GM23338 (cell line): ENCODE data around the gene CMPK1. TPM values are rescaled to one million over a fixed set of nuclear protein-coding genes. Genes with fewer than 3 reads are reported as not detected.

Source experiments
- ETS1 ChIP-seq: IDR thresholded peaks from 2 replicates; pipeline ENCODE4 v1.6.1; 2016; ENCODE audit warnings: antibody characterized with exemption
- STAT1 ChIP-seq: IDR thresholded peaks from one replicate; pipeline ENCODE4 v1.6.1; 2016; ENCODE audit warnings: antibody characterized with exemption; ENCODE audit not compliant: unreplicated experiment
- ZNF331 ChIP-seq: fragments of 250-450 bp; sonication (Bioruptor Pico); IDR thresholded peaks from 2 replicates; pipeline ENCODE4 v1.5.0; 2020; ENCODE audit warnings: low read depth, mild to moderate bottlenecking, moderate library complexity
- ZNF462 ChIP-seq: fragments of 250-450 bp; sonication (Bioruptor Pico); IDR thresholded peaks from 2 replicates; pipeline ENCODE4 v1.5.0; 2020; ENCODE audit warnings: mild to moderate bottlenecking, moderate library complexity
- polyA plus RNA-seq: library from polyadenylated mRNA; unstranded; fragments of >200 nt; fragmentation: Nextera tagmentation; extraction: Ambion mirVana; gene quantifications from 2 replicates; pipeline ENCODE4 v1.2.1, GENCODE V29; 2016
- total RNA-seq: library from RNA; depleted of rRNA; stranded (reverse); fragments of >200 nt; shearing (Covaris generic); gene quantifications from 2 replicates; pipeline ENCODE4 v1.2.3, GENCODE V29; 2014
- TF ChIP-seq, protein P1 (sequence below): IDR thresholded peaks from one replicate; pipeline ENCODE4 v1.6.1; 2018; ENCODE audit warnings: antibody characterized with exemption; ENCODE audit not compliant: unreplicated experiment

Gene CMPK1
- total and polyA plus RNA-seq, 2 experiments from 2014 or later, result 22.8 to 28.6 TPM

- TF ChIP-seq ZNF462 (CRISPR knock-in tag), result no peak
- TF ChIP-seq, protein P1, sequence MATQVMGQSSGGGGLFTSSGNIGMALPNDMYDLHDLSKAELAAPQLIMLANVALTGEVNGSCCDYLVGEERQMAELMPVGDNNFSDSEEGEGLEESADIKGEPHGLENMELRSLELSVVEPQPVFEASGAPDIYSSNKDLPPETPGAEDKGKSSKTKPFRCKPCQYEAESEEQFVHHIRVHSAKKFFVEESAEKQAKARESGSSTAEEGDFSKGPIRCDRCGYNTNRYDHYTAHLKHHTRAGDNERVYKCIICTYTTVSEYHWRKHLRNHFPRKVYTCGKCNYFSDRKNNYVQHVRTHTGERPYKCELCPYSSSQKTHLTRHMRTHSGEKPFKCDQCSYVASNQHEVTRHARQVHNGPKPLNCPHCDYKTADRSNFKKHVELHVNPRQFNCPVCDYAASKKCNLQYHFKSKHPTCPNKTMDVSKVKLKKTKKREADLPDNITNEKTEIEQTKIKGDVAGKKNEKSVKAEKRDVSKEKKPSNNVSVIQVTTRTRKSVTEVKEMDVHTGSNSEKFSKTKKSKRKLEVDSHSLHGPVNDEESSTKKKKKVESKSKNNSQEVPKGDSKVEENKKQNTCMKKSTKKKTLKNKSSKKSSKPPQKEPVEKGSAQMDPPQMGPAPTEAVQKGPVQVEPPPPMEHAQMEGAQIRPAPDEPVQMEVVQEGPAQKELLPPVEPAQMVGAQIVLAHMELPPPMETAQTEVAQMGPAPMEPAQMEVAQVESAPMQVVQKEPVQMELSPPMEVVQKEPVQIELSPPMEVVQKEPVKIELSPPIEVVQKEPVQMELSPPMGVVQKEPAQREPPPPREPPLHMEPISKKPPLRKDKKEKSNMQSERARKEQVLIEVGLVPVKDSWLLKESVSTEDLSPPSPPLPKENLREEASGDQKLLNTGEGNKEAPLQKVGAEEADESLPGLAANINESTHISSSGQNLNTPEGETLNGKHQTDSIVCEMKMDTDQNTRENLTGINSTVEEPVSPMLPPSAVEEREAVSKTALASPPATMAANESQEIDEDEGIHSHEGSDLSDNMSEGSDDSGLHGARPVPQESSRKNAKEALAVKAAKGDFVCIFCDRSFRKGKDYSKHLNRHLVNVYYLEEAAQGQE, result no peak
- TF ChIP-seq ZNF331, result no peak
- no peak for TF ChIP-seq STAT1
- TF ChIP-seq ETS1, result no peak
Measured at GRCh38 chr1:47384083-47384482, 50.5 kb downstream of the CMPK1 start (continued).
